ENCODE results near the gene AMFR. TPM values are rescaled to one million over a fixed set of nuclear protein-coding genes. Genes with fewer than 3 reads are reported as not detected.

AMFR gene
- total RNA-seq, 6 experiments from 2014 or later, result 104 to 117 (median 112) TPM

GRCh38 chr16:56320056-56320455, 105.3 kb downstream of the AMFR start:
- H3K4me3 Mint-ChIP-seq, result no peak overlapping the region
- H3K27ac Mint-ChIP-seq, result no peak overlapping the region
- H3K4me1 Mint-ChIP-seq (ENCODE audit: low read depth), result no peaks in the 10 kb centered on the region
- H3K9me3 Mint-ChIP-seq, result no peaks in the 10 kb centered on the region
- DNase-seq, result no peak
- no peak for TF ChIP-seq CTCF (IDR thresholded peaks at IDR 0.05)
- H3K36me3 Mint-ChIP-seq (ENCODE audit: low read depth), result no peaks in the 10 kb centered on the region
- peaks cover 28% of the 10 kb centered on the region for H3K27me3 Mint-ChIP-seq (ENCODE audit: insufficient read depth)

GRCh38 chr16:56319376-56319775, 106.0 kb downstream of the AMFR start:
- Mint-ChIP-seq H3K27me3 (ENCODE audit: insufficient read depth) (peaks cover 29% of the 10 kb centered on the region), H3K9me3 (no peaks in the 10 kb centered on the region), H3K4me3 (no peak overlapping the region), H3K27ac (no peak overlapping the region), H3K36me3 (ENCODE audit: low read depth) (no peaks in the 10 kb centered on the region), H3K4me1 (ENCODE audit: low read depth) (no peaks in the 10 kb centered on the region)
- no peak for TF ChIP-seq CTCF (IDR thresholded peaks at IDR 0.05)
- no peak for DNase-seq

DNA sequence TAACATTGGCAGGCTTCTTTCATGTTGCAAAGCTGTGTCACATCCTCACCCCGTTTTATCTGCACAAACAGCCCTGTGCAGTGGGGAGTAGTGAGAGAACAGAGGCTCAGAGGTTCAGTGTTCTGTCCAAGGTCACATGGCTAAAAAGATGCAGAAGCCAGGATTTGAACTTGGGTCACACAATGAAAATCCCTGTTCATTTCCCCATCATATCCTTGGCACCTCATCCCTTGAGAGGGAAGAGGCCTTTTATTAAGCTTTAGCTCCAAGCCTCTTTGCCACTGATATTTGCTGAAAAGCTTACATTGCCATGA, 106.6 kb downstream of the AMFR start:
- Mint-ChIP-seq H3K4me3 (no peak overlapping the region), H3K36me3 (ENCODE audit: low read depth) (no peaks in the 10 kb centered on the region), H3K9me3 (no peaks in the 10 kb centered on the region), H3K27ac (no peak overlapping the region), H3K27me3 (ENCODE audit: insufficient read depth) (peaks cover 30% of the 10 kb centered on the region), H3K4me1 (ENCODE audit: low read depth) (no peaks in the 10 kb centered on the region)
- no peak for DNase-seq
- TF ChIP-seq CTCF (IDR thresholded peaks at IDR 0.05), result no peak

- H3K27ac Mint-ChIP-seq, result no peak overlapping the region
- peak overlapping the region; percentile 41; the same call in 1 of the 2 replicates for H3K4me3 Mint-ChIP-seq
- no peaks in the 10 kb centered on the region for H3K4me1 Mint-ChIP-seq (ENCODE audit: low read depth)
- H3K36me3 Mint-ChIP-seq (ENCODE audit: low read depth), result no peaks in the 10 kb centered on the region
- peak; percentile 97 for TF ChIP-seq CTCF (IDR thresholded peaks at IDR 0.05)
- peak; percentile 55 for DNase-seq
- H3K9me3 Mint-ChIP-seq, result no peaks in the 10 kb centered on the region
- H3K27me3 Mint-ChIP-seq (ENCODE audit: insufficient read depth), result peaks cover 30% of the 10 kb centered on the region
Measured at GRCh38 chr16:56317998-56318826, 107.1 kb downstream of the AMFR start.

DNA sequence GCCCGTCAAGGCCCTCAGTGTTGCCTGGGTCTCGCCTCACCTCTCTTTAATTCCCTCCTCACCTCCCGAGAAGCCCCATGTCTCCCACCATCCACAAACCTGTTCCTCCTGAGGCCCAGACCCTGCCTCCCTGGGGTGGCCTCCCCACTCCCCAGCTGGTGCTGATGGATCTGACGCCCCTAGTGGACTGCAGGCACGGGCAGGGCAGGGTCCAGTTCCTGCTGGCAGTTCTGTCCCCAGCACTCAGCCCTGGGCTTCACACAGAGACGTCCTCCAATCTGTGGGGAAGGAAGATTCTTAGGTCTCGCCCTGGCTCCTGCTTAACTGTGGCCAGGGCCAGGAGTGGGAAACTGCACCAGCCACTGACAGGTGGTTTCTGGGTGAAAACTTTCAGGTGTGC, 108.8 kb downstream of the AMFR start:
- no peaks in the 10 kb centered on the region for H3K4me1 Mint-ChIP-seq (ENCODE audit: low read depth)
- TF ChIP-seq CTCF (IDR thresholded peaks at IDR 0.05), result peak; percentile 40; the same call in 1 of the 2 replicates
- DNase-seq, result no peak
- peaks cover 29% of the 10 kb centered on the region for H3K27me3 Mint-ChIP-seq (ENCODE audit: insufficient read depth)
- no peaks in the 10 kb centered on the region for H3K36me3 Mint-ChIP-seq (ENCODE audit: low read depth)
- no peak overlapping the region for H3K27ac Mint-ChIP-seq
- no peaks in the 10 kb centered on the region for H3K9me3 Mint-ChIP-seq
- no peak overlapping the region for H3K4me3 Mint-ChIP-seq
